Measurements from ENCODE around the gene PBXIP1. TPM values are rescaled to one million over a fixed set of nuclear protein-coding genes. Genes with fewer than 3 reads are reported as not detected.

Gene PBXIP1
- total RNA-seq, 1 experiment from 2014 or later = 26.5 TPM

DNA sequence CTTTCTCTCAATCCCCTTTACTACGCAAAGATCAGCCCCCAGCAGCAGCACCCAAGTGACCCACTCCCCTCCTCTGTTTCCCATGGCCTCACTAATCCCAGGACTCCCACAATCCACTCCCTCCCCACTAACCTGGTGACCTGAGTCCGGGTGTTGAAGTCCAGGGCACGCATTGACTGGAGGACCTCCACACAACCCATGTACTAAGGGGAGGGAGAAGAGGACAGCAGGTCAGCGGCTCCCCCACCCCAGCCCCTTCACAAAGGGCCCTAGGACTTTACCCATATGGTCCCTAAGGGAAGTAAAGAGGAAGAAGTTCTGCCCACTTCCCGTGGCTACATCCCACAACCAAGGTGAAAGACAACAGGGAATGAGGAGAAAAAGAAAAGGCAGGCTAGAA is 13.3 kb upstream of the PBXIP1 start:
- H3K9me3 Mint-ChIP-seq = no peaks in the 10 kb centered on the region
- ChIA-PET POLR2A (interaction anchor here (0.6 to 7.3 kb wide), 9 partner anchors 12 to 225 kb away, joined by 3 to 176 read pairs (median 6); partner anchors contain the start of genes EFNA3, FLAD1, LENEP and PBXIP1), CTCF (interaction anchor here (0.6 to 8.3 kb wide), 6 partner anchors 13 to 94 kb away, joined by 3 to 176 read pairs (median 12); partner anchors contain the start of genes EFNA4, LENEP, PBXIP1 and ZBTB7B)

GRCh38 chr1:154968731-154969130 is 12.8 kb upstream of the PBXIP1 start:
- DNase-seq (ENCODE audit: low spot score) = no peak
- H3K36me3 Mint-ChIP-seq = peaks cover 42% of the 10 kb centered on the region
- POLR2A ChIA-PET = interaction anchor here (0.9 to 7.3 kb wide), 5 partner anchors 12 to 49 kb away, joined by 3 to 176 read pairs (median 66); partner anchors contain the start of genes FLAD1, LENEP, PBXIP1 and ZBTB7B

More for the DNA sequence above, 13.3 kb upstream of the PBXIP1 start:
- Mint-ChIP-seq H3K27me3 (ENCODE audit: low read depth) (no peaks in the 10 kb centered on the region), H3K4me1 (peaks cover 42% of the 10 kb centered on the region), H3K27ac (peak overlapping the region; percentile 81), H3K4me3 (no peak overlapping the region), H3K36me3 (peaks cover 38% of the 10 kb centered on the region)
- TF ChIP-seq ZNF138 (CRISPR knock-in tag; conservative IDR thresholded peaks at IDR 0.05) = no peak
- no peak for TF ChIP-seq ZNF396 (CRISPR knock-in tag; IDR thresholded peaks at IDR 0.05; ENCODE audit: borderline replicate concordance)
- TF ChIP-seq, protein P1, sequence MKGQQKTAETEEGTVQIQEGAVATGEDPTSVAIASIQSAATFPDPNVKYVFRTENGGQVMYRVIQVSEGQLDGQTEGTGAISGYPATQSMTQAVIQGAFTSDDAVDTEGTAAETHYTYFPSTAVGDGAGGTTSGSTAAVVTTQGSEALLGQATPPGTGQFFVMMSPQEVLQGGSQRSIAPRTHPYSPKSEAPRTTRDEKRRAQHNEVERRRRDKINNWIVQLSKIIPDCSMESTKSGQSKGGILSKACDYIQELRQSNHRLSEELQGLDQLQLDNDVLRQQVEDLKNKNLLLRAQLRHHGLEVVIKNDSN (CRISPR knock-in tag; IDR thresholded peaks at IDR 0.05) = no peak
- no peak for TF ChIP-seq FOXP1 (CRISPR knock-in tag; IDR thresholded peaks at IDR 0.05; ENCODE audit: borderline replicate concordance)
- TF ChIP-seq GRHL2 (CRISPR knock-in tag; IDR thresholded peaks at IDR 0.05; ENCODE audit: insufficient replicate concordance, severe bottlenecking) = no peak
- DNase-seq (ENCODE audit: low spot score) = no peak
- ATAC-seq = no peak

More at GRCh38 chr1:154968731-154969130, 12.8 kb upstream of the PBXIP1 start:
- no peaks in the 10 kb centered on the region for H3K9me3 Mint-ChIP-seq
- H3K27me3 Mint-ChIP-seq (ENCODE audit: low read depth) = no peaks in the 10 kb centered on the region
- H3K27ac Mint-ChIP-seq = peak overlapping the region; percentile 81
- peaks cover 45% of the 10 kb centered on the region for H3K4me1 Mint-ChIP-seq
- H3K4me3 Mint-ChIP-seq = no peak overlapping the region
- ATAC-seq = no peak
- CTCF ChIA-PET = interaction anchor here (0.7 to 8.3 kb wide), 3 partner anchors 25 to 93 kb away, joined by 5 to 176 read pairs (median 6); partner anchors contain the start of genes LENEP and ZBTB7B
- TF ChIP-seq CBFB (CRISPR knock-in tag; IDR thresholded peaks at IDR 0.05; ENCODE audit: low read depth) (no peak), NR3C1 (CRISPR knock-in tag; conservative IDR thresholded peaks at IDR 0.05; ENCODE audit: low read depth) (no peak), RELA (CRISPR knock-in tag; IDR thresholded peaks at IDR 0.05; ENCODE audit: borderline replicate concordance) (no peak), NR2C2 (CRISPR knock-in tag; IDR thresholded peaks at IDR 0.05) (no peak), ZNF671 (CRISPR knock-in tag; IDR thresholded peaks at IDR 0.05) (no peak), ZBTB21 (CRISPR knock-in tag; IDR thresholded peaks at IDR 0.05; ENCODE audit: borderline replicate concordance) (no peak), OVOL2 (CRISPR knock-in tag; IDR thresholded peaks at IDR 0.05; ENCODE audit: borderline replicate concordance) (no peak), ELF4 (CRISPR knock-in tag; IDR thresholded peaks at IDR 0.05; ENCODE audit: low read depth) (no peak), MLX (CRISPR knock-in tag; IDR thresholded peaks at IDR 0.05) (no peak), ZNF219 (CRISPR knock-in tag; IDR thresholded peaks at IDR 0.05; ENCODE audit: borderline replicate concordance) (no peak), USF2 (CRISPR knock-in tag; IDR thresholded peaks at IDR 0.05) (no peak), FOXK1 (CRISPR knock-in tag; IDR thresholded peaks at IDR 0.05) (no peak), TEAD4 (CRISPR knock-in tag; IDR thresholded peaks at IDR 0.05) (no peak), SMAD4 (CRISPR knock-in tag; IDR thresholded peaks at IDR 0.05) (no peak), MYBL2 (CRISPR knock-in tag; IDR thresholded peaks at IDR 0.05) (no peak)
- TF ChIP-seq, protein P2, sequence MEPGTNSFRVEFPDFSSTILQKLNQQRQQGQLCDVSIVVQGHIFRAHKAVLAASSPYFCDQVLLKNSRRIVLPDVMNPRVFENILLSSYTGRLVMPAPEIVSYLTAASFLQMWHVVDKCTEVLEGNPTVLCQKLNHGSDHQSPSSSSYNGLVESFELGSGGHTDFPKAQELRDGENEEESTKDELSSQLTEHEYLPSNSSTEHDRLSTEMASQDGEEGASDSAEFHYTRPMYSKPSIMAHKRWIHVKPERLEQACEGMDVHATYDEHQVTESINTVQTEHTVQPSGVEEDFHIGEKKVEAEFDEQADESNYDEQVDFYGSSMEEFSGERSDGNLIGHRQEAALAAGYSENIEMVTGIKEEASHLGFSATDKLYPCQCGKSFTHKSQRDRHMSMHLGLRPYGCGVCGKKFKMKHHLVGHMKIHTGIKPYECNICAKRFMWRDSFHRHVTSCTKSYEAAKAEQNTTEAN (CRISPR knock-in tag; IDR thresholded peaks at IDR 0.05) = no peak
- TF ChIP-seq, protein P3, sequence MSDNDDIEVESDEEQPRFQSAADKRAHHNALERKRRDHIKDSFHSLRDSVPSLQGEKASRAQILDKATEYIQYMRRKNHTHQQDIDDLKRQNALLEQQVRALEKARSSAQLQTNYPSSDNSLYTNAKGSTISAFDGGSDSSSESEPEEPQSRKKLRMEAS (CRISPR knock-in tag; IDR thresholded peaks at IDR 0.05) = no peak
- TF ChIP-seq, protein P4, sequence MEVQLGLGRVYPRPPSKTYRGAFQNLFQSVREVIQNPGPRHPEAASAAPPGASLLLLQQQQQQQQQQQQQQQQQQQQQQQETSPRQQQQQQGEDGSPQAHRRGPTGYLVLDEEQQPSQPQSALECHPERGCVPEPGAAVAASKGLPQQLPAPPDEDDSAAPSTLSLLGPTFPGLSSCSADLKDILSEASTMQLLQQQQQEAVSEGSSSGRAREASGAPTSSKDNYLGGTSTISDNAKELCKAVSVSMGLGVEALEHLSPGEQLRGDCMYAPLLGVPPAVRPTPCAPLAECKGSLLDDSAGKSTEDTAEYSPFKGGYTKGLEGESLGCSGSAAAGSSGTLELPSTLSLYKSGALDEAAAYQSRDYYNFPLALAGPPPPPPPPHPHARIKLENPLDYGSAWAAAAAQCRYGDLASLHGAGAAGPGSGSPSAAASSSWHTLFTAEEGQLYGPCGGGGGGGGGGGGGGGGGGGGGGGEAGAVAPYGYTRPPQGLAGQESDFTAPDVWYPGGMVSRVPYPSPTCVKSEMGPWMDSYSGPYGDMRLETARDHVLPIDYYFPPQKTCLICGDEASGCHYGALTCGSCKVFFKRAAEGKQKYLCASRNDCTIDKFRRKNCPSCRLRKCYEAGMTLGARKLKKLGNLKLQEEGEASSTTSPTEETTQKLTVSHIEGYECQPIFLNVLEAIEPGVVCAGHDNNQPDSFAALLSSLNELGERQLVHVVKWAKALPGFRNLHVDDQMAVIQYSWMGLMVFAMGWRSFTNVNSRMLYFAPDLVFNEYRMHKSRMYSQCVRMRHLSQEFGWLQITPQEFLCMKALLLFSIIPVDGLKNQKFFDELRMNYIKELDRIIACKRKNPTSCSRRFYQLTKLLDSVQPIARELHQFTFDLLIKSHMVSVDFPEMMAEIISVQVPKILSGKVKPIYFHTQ (CRISPR knock-in tag; IDR thresholded peaks at IDR 0.05) = no peak

Data from WTC11 (cell line).